Gastrocnemius medialis (tissue), 4 donors: ENCODE results near the gene MRC2.
A peak's percentile ranks its signal among the peaks of the same experiment; 100 is the strongest.

ENCODE experiments used
- POLR2A ChIP-seq, 2 donors: fragments of 450-650 bp; IDR thresholded peaks; one replicate each; pipeline ENCODE4 v1.6.1; 2017; ENCODE audit warnings: antibody characterized with exemption in 2 of 2, mild to moderate bottlenecking in 2 of 2, moderate library complexity in 2 of 2
- TF ChIP-seq, protein P1 (sequence below), 5 experiments: fragments of 450-650 bp in 3 of 5; fragments of 200-600 bp in 2 of 5; sonication (generic) in 2 of 5; IDR thresholded peaks in 4 of 5; conservative IDR thresholded peaks in 1 of 5; 1 replicate in 4 of 5; 2 replicates in 1 of 5; pipeline ENCODE4 v1.5.1; 2016 to 2019; ENCODE audit warnings: antibody characterized with exemption in 5 of 5, mild to moderate bottlenecking in 3 of 5, moderate library complexity in 3 of 5

DNA sequence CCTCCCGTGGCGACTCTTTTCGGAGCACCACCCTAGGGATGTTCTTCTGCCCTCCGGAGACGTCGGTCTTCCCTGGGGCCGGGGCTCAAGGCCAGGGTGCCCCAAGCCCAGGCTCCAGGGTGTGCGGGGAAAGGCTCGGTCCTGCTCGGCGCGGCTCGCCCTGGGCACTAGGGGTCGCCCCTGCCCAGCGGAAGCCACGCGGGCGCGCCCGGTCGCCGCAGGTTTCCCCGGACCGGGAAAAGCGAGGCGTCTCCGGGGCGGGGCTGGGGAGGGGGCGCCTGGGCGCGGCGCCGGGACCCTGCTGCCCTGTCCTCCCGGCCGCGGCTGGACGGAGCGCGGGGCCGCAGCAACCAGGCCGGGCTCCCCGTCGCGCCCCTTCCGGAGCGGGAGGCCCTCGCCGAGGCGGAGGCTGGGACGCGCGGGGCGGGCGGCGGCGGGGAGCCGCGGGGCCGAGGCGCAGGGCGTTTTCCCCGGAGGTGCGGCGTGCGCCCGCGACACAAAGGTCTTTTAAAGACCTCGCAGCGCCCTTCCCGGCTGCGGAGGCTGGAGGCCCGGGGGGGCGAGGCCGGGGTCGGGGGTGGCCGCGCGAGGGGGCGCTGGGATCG is 76.4 kb downstream of the MRC2 start:
- TF ChIP-seq, protein P1, sequence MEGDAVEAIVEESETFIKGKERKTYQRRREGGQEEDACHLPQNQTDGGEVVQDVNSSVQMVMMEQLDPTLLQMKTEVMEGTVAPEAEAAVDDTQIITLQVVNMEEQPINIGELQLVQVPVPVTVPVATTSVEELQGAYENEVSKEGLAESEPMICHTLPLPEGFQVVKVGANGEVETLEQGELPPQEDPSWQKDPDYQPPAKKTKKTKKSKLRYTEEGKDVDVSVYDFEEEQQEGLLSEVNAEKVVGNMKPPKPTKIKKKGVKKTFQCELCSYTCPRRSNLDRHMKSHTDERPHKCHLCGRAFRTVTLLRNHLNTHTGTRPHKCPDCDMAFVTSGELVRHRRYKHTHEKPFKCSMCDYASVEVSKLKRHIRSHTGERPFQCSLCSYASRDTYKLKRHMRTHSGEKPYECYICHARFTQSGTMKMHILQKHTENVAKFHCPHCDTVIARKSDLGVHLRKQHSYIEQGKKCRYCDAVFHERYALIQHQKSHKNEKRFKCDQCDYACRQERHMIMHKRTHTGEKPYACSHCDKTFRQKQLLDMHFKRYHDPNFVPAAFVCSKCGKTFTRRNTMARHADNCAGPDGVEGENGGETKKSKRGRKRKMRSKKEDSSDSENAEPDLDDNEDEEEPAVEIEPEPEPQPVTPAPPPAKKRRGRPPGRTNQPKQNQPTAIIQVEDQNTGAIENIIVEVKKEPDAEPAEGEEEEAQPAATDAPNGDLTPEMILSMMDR (IDR thresholded peaks at IDR 0.05 in 4 of 5, conservative IDR thresholded peaks at IDR 0.05 in 1 of 5): peak; percentile 60 to 89 (median 74)
- TF ChIP-seq POLR2A (IDR thresholded peaks at IDR 0.05): no peak
